GM18517 (cell line): ENCODE measurements around the gene CCDC27.

ENCODE experiments used
- ATAC-seq: cut with Tn5 transposase; IDR thresholded peaks from one replicate; pipeline ENCODE4 v1.9.1; 2021; ENCODE audit warnings: mild to moderate bottlenecking, moderate library complexity; ENCODE audit not compliant: unreplicated experiment

The CCDC27 gene

DNA sequence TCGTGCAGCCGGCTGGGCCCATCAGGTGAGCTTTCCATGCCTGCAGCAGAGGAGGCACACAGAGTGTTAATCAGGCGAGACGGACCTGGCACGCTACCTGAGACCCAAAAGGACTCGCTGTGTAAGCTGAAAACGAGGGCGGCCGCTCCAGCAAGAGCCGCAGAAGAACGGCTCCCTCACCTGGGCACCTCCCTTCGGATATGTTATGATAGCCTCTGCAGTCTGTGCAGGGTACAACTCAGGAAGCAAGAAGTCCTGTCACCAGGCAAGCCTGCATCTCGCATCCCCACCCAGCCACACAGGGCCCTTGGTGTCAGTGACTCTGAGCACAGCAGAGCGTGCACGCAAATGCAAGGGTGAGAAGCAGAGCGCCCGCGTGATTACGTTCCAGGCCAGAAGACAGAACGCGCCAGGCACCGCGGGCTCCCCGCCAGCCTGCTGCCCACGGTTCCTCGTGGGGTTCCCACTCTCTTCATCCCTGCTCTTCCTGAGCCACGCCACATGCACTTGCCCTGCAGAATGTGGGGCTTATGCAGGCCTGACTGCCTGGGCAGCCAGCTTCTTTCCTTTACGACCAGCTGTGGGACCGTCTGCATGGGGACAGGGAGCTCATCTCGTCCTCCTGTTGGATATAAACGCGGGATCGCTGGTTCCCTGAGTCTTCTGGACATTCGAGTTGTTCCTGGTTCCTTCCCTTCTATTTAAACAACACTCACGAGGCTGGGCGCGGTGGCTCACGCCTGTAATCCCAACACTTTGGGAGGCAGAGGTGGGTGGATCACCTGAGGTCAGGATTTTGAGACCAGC, 64.3 kb downstream of the CCDC27 start:
- ATAC-seq: no peak

DNA sequence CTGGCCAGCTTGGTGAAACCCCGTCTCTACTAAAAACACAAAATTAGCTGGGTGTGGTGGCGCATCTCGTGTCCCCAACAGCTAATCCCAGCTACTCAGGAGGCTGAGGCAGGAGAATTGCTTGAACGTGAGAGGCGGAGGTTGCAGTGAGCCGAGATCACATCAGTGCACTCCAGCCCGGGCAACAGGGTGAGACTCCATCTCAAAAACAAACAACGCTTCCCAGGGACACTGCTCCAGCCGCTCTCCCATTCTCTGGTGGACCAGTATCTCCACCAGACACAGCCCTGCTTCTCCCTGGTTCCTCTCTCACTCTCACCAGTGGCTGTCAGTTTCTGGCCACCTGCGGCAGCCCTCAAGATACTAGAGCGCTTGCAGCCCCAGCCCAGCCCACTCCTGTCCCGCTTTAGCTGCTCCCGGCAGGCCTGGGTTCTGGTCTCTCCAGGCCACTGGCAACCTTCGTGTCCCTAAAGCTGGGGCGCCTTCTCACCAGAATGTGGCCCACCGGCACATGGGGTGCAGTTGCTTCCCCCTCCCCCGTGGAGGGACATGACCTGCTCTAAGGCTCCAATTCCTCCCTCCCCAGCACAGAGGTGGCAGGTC, 65.0 kb downstream of the CCDC27 start:
- ATAC-seq: no peak

DNA sequence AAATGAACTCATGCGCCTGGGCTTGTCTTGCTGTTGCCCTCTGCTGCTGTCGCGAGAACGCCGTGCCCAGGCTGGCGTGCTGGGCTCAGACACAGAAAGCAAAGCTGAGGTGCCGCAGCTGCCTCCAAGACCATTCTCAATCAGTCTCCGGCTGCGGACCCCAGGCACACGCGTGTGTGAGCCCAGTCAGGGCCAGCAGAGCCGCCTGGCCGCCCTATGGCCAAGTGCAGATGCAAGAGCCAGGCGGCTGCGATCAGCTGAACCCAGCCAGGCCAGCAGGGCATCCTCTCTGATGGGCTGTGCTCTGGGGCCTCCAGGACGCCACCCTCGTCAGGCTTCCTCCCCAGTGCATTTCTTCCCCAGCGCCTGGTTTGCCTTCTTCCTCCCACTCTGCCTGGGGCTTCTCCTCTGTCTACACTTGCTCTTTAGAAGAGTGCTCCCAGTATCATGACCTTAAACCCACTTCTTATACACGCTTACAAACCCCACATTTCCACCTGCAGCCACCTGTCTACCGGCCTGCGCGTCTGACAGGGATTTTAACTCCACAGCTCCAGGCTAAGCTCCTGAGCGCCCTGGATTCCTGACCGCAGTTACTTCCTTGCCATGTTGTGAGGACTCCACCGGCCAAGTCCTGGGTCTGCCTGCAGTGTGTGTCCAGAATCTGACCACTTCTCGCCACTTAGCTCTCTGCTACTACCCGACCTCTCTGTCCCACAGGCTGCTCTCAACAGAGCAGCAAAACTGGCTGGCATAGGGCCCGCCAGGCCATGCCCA, 65.8 kb downstream of the CCDC27 start:
- ATAC-seq: no peak

DNA sequence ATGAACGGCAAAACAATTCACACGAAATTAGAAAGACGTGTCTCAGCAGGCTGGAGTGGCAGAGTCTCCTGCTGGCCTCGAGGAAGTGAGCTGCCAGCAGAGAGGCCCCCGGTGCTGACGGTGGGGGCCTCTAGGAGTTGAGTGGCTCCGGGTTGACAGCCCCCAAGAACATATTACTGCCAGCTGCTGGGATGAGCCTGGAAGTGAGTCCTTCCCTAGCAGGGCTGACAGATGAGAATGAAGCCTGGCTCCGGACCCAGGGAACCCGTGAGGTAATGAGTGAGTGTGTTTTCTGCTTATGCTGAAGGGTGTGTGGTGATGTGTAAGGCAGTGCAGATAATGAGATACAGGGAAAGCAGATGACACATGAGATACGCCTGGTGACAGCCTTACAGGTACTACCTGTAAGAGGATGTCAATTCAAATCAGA, 67.5 kb downstream of the CCDC27 start:
- ATAC-seq: no peak

DNA sequence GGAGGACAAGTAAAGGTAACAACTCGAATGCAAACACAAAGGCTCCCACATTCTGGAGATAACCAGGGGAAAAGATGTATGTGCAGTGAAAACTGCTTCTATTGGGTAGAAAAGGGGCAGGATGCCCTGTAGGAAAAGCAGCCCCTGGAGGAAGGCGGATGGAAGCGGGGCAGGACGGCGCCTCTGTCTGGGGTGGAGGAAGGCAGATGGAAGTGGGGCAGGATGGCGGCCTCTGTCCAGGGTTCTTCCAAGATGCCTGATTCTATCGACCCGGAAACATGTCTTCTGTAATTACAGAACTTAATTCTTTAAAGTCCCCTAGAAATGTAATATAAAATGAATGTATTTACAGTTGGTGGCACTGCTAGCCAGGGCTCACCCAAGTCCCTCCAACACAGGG, 68.1 kb downstream of the CCDC27 start:
- no peak for ATAC-seq

DNA sequence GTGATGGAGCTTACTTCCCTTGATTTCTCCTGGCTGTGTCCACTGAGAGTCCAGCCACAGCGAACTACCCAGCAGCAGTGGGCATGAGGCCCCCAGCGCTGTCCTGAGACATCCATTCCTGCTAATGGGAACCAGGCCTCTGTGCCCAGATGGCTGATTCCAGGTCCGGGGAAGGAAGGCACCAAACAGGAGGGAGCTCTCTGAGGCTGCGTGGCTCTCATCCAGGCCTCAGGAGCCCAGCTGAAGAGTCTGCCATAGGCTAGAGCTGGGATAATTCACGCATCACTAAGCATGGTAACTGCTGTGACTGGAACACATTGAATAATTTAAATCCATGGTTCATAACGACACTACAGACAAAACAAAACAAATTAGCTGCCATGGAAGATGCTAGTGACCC, 68.8 kb downstream of the CCDC27 start:
- no peak for ATAC-seq
